GM04504 (cell line): Measurements from ENCODE around the gene FAM151A.

Experiments used
- DNase-seq: peaks from one replicate; pipeline ENCODE4 v3.0.0-alpha.2; 2012; ENCODE audit warnings: low read depth

Gene FAM151A

DNA sequence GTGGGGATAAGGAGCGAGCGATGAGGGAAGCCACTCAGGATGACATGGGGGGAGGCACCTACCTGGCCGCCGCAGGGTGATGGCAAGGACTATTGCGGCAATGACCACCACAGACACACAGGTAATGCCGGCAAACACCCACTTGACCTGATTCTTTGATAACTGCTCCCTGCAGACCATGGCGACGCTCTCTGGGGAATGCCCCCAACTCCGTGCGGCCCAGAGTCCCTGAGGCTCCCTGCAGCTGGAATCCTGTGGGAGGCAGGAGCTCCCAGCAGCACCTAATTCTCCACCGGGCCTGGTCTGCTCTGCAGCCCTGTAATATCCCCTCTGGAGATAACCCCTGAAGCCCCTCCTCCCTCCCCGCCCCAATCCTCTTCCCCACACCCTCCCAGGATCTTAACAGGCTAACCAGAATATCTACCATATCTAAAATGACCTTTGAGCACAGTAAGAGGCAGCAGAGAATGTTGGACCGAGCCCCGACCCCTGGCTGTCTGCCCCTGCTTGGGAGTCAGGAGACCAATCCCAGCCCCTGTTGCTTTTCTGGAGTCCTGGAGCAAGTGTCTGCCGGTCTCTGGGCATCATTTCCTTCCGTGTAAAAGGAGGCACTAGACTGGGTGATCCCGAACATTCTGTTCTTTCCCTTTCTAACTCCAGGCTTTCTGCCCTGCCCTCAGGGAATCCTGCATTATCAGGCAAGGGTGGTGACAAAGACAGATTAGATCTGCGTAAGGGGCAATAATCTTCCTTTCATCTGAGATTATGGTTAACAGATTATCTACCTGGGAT lies at the start of gene FAM151A:
FAM151A (minus strand) TSS at position 310 of the 792 bp plus-strand sequence; CDS start at position 180, 130 bp downstream.
- DNase-seq: no peak

DNA sequence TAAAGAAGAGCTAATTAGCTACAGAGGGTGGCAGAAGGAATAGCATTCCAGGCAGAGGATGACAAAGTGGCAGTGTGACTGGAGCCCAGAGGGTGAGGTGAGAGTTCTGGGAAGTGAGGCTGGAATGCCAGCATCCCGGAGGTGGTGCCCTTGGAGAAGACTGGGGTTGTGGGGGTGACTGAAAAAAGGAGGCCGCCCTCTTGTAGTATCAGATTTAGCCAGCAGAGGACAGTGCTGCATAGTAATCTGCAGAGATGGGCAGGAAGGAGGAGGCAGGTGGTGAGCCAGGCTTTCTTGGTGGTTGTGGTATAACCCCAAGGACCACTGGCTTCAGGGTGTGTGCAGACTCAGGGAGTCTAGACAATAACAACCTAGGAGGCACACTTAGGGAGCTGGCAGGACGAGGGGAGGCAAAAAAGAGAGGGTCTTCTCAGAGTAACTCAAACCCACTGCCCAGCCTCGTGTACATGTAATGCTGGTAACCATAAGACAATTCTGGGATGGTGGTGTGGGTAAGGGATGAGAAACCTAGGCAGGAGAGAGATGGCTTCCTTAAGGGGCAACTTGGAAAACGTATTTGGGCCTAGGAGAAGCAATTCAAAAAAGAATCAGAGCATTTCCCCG lies 48.8 kb upstream of the FAM151A start:
- peak; percentile 17 for DNase-seq

DNA sequence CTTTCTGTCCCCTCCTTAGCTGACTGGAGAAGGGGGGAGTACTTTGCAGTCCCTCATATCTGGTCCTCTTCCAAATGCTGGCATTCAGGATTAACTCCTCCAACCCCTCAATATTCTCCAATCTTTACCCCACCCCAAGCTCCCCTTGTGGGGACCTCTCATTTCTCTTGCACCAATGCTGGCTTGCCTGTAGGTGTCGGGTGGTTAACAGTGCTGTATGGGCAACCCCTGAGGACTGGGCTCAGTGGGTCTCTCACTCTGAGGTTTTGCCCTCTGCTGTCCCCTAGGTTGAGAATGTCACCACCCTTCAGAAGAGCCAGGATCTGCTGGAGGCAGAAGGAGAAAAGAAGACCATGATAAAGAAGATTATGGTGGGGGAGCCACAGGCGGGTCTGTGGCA lies 45.2 kb upstream of the FAM151A start:
- no peak for DNase-seq

DNA sequence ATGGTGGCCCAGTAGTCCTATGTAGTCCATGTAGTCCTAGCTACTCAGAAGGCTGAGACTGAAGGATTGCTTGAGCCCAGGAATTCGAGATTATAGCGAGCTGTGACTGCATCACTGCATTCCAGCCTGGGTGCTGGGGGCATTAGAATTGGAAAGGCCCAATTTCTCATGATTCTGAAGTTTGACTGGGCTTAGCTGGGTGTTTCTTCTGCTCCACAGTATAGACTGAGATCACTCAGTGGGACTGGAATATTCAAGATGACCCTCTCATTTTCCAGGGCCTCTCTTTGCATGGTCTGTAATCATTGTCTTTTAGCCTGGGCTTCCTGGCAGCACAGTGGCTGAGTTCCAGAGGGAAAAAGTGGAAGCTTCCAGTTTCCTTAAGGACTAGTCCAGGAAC lies 44.5 kb upstream of the FAM151A start:
- no peak for DNase-seq

DNA sequence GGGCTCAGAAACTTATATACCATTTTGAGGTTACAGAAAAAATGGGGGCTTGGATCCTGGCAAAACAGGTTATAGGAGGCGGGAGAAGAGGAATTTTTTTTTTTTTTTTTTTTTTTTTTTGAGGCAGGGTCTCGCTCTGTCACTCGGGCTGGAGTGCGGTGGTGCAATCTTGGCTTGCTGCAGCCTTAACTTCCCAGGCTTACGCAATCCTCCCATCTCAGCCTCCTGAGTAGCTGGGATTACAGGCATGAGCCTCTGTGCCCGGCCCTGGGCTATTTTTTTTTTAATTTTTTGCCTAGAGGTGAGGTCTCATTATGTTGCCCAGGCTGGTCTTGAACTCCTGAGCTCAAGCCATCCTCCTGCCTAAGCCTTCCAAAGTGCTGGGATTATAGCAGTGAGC lies 43.0 kb upstream of the FAM151A start:
- no peak for DNase-seq

DNA sequence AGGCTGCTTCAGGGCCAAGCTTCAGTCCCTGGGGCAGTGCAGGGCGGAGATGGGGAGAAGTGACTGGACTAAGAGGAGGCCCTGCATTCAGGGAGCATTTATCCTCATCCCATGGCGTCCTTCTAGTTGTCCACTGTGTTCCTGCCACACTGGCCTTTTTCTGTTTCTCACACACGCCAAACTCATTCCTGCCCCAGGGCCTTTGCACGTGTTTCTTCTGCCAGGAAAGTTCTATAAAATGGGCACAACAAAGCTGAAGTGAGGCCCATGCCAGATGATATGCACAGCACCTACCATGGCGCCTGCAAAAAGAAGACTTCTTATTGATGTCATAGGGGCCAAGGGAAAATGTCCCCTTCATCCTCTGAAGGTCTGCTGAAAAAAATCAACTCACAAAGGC lies 42.5 kb upstream of the FAM151A start:
- DNase-seq: no peak

DNA sequence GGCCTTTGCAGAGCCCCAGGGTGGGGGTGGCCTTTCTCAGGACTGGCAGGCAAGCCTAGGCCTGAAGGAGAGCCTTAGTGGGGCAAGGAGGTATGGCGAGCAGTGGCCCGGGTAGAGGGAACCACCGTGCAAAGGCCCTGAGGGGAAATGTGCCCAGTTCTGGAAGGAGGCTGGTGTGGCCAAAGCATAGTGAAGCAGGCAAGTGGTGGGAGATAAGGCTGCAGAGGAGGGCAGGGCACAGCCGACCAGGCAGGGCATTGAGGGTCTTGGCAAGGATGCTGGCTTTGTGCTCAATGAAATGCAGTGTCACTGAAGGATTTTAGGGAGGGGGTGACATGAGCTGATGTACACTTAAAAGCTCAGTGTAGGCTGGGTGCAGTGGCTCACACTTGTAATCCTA lies 41.0 kb upstream of the FAM151A start:
- DNase-seq: no peak

DNA sequence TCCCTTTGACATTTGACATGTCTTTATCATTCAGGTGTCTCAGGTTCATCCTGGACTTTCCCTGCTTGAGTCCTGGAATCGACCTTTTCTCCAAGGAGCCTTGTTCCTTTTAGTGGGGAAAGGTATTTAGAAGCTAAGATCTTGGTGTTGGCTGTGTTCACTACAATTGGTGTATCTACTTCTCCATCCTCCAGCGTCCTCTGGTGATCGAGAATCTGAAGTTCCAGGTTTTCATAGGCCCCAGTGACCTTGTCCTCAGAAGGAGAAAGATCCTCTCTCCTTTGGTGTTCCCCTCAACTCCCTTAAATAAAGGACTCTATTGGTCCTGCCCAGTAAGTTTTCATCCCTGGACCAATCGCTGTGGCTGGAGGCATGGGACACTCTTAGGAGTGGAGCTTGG lies 40.4 kb upstream of the FAM151A start:
- no peak for DNase-seq

DNA sequence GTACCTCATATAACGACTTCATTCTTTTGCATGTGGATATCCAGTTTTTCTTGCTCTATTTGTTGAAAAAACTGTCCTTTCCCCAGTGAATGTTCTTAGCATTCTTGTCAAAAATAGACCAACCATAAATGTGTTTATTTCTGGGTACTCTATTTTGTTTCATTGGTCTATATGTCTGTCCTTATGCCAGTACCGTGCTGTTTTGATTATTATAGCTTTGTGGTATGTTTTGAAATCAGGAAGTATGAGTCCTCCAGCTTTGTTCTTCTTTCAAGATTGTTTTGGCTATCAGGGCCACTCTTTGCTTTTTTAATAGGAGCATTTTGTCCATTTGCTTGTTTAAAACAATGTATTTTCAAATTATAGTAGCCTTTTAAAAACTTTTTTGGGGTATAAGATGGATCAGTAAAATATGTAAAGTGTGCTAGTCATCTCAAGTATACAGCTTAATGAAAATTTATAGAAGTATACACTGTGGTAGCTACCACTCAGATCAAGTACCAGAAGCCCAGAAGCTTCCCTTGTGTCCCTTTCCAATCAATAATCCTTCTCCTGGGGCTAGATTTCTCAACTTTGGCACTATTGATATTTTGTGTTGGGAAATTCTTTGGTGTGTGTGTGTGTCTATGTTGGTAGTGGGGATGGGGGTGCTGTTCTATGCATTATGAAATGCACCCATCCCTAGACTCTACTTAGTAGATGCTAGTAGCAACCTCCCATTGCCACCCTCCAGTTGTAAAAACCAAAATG lies 35.0 kb upstream of the FAM151A start:
- no peak for DNase-seq

DNA sequence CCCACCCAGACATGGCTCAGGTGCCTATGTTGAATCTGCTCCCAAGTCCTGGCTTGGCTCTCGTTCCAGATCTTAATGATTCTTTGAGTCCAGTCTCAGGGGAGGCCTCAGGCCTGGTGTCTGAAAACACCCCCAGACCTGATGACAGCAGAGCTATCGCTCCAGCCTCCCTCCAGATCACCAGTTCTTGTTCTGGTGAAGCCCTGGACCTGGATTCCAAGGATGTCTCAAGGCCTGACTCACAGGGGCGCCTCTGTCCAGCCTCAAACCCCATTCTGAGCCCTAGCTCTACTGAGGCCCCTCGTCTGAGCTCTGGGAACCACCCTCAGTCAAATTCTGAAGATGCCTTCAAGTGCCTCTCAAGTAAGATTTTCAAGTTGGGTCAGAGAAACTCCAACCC lies 29.7 kb upstream of the FAM151A start:
- no peak for DNase-seq

DNA sequence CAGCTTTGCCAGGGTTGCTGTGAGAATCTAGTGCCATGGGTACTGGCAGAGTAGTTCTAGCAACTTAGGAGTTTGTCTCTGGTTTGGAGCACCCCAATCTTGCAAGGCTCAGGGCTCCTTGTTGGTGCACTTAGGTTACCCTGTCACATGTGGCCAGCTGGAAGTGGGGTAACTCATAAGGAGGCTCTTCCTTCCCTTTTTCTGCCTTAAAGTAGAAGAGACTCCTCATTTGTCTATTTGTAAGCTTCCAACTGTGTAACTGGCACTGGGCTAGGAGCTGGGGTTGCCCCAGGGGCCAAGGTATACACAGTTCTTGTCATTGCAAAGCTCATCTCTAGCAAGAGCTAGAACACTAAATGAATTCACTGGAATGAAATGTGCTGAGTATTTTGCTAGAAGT lies 28.8 kb upstream of the FAM151A start:
- DNase-seq: no peak

DNA sequence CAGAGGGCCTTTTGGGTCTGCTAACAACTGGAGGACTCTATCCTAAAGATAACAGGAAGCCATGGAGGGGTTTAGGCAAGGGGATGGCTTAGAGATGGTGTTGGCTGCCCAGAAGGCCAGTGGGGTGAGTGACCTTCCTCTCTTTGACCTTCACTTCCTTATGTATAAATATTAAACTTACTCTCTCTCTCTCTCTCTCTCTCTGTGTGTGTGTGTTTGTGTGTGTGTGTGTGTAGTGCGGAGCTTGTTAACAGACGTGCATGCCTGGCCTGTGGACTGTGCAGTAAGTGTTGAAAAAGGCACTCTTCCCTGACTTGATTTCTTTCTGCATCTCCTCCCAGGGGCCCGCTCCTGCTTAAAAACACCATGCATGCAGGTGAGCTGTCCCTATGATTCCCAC lies 28.3 kb upstream of the FAM151A start:
- DNase-seq: no peak

DNA sequence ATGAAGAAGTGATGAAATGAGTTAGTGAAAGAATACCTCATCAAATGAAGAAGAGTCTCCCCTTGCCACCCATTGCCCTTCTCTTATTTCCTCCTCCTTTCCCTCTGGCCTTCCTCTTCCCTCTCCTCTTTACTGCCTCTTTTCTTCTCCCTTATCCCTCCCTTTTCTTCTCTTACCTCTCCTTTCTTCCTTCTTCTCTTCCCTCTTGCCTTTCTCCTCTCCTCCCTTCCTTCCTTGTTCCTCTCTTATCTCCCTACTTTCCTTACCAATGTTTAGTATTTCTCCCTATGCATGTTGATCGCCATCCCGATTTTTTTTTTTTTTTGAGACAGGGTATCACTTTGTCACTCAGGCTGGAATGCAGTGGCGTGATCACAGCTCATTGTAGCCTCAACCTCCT lies 27.1 kb upstream of the FAM151A start:
- DNase-seq: no peak

DNA sequence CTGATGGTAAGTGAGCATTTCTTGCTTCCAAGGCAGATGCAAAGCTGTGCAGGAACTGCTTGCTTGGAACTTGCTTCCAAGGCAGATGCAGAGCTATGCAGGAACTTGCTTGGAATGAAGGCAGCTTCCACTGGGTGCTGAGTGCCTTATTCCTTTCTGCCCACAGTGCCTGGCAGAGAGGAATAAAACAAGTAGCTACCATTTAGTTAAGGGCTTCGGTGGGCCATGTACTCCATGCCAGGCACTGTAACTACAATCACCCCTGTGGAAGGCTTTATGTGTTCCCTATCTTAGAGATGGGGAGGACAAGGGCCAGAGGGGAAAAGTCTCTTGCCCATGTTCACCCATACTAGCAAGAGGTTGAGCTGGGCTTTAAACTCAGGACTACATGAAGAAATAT lies 26.6 kb upstream of the FAM151A start:
- DNase-seq: no peak

DNA sequence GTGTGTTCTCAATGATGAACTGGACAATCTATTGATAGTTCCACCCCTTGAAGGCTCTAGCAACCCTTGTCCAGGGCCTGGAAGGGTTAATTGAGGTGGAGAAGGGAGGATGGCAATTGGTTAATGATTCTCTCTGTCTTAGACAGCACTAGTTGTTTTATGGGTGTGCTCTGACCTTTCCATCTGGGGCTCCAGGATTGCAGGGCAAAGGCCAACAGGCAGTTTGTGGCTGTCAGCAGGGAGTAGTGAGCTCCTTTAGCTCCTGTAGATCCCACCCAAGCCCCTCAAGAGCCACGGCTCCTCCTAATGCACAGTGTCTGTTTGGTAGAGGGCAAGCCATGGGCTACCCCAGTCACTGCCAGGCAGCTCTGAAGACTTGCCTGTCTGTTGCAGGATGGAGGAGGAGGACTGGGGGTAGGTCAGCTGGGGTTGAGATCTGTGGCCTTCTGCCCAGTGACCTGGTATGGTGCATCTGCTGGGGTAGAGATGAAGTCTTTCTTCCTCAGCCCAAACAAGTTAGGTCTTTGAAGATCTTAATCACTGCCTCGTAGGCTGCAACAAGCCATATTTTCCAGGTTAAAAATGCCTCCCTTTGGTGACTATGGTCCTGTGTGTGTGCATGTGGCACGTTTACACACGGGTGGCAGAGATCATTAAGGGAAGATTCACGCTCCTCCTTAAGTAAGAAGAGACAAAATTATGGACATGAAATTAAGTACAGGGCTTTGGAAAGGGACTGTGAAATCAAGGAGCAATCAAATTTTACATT lies 26.0 kb upstream of the FAM151A start:
- no peak for DNase-seq

DNA sequence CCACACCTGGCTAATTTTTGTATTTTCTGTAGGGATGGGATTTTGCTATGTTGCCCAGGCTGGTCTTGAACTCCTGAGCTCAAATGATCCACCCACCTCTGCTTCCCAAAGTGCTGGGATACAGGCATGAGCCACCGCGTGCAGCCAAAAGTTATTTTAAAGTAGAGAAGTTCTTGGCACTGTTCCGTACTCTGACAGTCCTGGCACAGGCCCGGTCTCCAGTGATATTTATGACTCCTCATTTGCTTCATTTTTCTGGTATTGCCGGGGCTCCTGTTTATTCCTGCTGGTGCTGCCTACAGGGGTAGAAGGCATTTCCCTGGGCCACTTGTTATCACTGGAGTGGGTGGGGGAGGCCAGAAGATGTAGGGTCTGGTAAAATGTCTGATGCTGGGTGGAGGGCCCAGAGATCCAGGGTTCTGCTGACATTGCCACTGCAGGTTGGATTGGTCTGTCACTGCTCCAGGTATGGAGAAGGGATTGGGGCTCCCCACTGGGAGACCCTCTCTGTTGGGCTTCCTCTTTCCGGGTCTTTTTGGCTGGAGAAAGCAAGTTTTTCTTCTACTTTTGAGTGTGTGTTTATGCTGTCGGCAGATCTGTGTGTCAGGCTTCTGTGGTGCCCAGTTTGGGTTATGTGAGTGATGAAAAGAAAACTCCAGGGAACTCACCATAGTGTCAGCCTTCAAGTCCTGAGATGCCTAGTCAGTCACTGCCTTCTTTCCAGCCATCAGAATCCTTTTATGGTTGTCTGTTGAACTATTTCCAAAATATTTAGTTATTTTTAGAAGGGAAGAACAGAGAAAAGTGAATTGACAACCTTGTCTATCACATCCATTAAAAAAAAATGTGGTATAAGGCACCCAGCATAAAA lies 22.7 kb upstream of the FAM151A start:
- DNase-seq: no peak

DNA sequence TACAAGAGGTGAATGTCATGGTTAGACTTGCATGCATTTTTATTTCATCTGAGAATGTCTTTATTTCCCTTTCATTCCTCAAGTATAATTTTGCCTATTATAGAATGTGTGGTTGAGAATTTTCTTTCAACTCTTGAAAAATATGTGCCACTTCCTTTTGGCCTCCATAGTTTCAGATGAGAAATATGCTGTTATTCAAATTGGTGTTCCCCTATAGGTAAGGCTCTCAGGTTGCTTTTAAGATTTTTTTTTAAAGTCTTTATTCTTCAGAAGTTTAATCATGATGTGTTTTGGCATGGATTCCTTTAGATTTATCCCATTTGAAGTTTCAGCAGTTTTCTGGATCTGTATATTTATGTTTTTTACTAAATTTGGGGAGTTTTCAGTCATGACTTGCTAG lies 20.4 kb upstream of the FAM151A start:
- no peak for DNase-seq

DNA sequence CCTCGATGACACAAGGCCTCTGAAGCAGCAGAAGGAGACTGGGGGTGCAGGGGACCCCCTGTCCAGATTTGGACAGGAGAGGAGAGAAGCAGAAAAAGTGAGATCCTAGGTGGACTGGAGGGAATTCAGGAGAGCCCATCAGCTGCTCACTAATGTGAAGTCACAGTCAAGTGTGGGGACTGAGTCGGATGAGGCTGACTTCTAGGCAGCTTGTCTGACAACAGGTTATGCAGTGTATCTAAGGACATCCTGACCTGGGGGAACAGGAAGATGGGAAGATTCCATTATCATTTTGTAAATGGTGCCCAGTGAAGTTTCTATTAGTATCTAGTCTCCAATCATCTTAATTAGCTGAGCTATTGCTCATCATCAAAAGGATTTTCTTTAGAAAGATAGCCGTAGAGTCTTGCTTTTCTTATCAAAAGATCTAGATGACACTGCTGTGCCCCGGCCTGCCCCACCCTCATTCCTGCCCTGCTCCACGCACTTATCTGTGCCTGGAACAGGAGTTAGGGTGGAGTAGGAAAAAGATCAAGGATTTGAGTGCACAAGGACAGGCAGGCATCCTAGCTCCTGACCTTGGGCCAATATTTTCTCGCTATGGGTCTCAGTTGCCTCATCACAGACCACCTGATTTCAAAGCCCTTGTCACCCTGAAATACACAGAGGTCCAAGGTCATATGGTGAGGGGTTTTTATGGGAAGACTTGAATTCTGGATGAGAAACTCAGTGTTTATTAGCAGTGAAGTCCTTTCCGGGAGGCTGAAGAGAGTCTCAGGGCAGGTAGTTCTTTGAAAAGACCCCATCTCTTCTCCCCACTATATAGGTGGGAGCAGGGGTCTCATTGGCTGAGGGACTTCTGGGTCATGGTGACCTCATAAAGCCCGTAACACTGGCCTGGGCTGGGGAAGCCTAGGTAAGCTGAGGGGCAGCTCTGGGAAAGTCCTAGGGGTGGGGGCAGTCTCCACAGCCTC lies 17.8 kb upstream of the FAM151A start, which contains the start of gene MROH7:
MROH7 (plus strand) TSS at position 924 of the 974 bp plus-strand sequence. CDS start 11,141 bp downstream, outside the sequence.
- DNase-seq: no peak

DNA sequence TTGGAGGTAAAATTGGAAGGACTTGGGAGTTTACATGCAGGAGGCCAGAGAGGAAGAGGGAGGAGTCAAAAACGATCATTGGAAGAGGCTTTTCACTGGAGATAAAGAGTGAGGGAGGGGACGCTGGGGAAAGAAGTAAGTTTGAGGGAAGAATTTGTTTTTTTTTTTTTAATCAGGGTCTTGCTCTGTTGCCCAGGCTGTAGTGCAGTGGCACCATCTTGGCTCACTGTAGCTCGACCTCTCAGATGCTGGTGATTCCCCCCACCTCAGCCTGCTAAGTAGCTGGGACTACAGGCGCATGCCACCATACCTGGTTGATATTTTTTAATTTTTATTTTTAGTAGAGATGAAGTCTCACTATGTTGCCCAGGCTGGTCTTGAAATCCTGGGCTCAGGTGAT lies 17.0 kb upstream of the FAM151A start:
- DNase-seq: no peak
